SK-N-SH treated with all-trans-retinoic acid at 6 μM for 48 hours (cell line): ENCODE measurements around the gene PRR23A.

Experiments
- ATAC-seq: fragments of 200-7000 bp; cut with Tn5 transposase; 3 replicates; pipeline ENCODE4 v1.9.1; 2020; ENCODE audit warnings: mild to moderate bottlenecking, moderate library complexity
- ARNTL ChIP-seq: fragments of 450-650 bp; formaldehyde crosslinking; IDR thresholded peaks from 2 replicates; pipeline ENCODE4 v1.5.0; 2020; ENCODE audit warnings: low read depth, mild to moderate bottlenecking, moderate library complexity, borderline replicate concordance
- BACH2 ChIP-seq: fragments of 250-450 bp; sonication (Bioruptor Pico); IDR thresholded peaks from 2 replicates; pipeline ENCODE4 v1.9.0; 2021; ENCODE audit warnings: mild to moderate bottlenecking, borderline replicate concordance
- CSDC2 ChIP-seq: fragments of 250-450 bp; sonication (Bioruptor Pico); IDR thresholded peaks from 2 replicates; pipeline ENCODE4 v1.5.0; 2020; ENCODE audit warnings: mild to moderate bottlenecking, moderate library complexity
- CSRNP3 ChIP-seq: fragments of 250-450 bp; sonication (Bioruptor Pico); IDR thresholded peaks from 2 replicates; pipeline ENCODE4 v1.5.1; 2021; ENCODE audit warnings: mild to moderate bottlenecking, moderate library complexity
- ESRRG ChIP-seq: fragments of 250-450 bp; sonication (Bioruptor Pico); IDR thresholded peaks from 2 replicates; pipeline ENCODE4 v1.6.1; 2021; ENCODE audit warnings: mild to moderate bottlenecking
- GLIS3 ChIP-seq: fragments of 250-450 bp; sonication (Bioruptor Pico); IDR thresholded peaks from 2 replicates; pipeline ENCODE4 v1.5.0; 2020; ENCODE audit warnings: mild to moderate bottlenecking, moderate library complexity
- ISL1 ChIP-seq: fragments of 250-450 bp; sonication (Bioruptor Pico); IDR thresholded peaks from 2 replicates; pipeline ENCODE4 v2.1.2; 2022; ENCODE audit warnings: mild to moderate bottlenecking, moderate library complexity
- PATZ1 ChIP-seq: fragments of 250-450 bp; sonication (Bioruptor Pico); IDR thresholded peaks from 2 replicates; pipeline ENCODE4 v1.8.0; 2020; ENCODE audit warnings: mild to moderate bottlenecking, moderate library complexity, borderline replicate concordance
- PPARA ChIP-seq: fragments of 250-450 bp; sonication (Bioruptor Pico); IDR thresholded peaks from 2 replicates; pipeline ENCODE4 v1.5.0; 2020; ENCODE audit warnings: mild to moderate bottlenecking, borderline replicate concordance
- RARB ChIP-seq: fragments of 250-450 bp; sonication (Bioruptor Pico); IDR thresholded peaks from 2 replicates; pipeline ENCODE4 v1.8.0; 2021; ENCODE audit warnings: mild to moderate bottlenecking, moderate library complexity
- SNAI2 ChIP-seq: fragments of 250-450 bp; sonication (Bioruptor Pico); IDR thresholded peaks from 2 replicates; pipeline ENCODE4 v1.5.0; 2020; ENCODE audit warnings: mild to moderate bottlenecking, moderate library complexity
- TCF4 ChIP-seq: fragments of 250-450 bp; sonication (Bioruptor Pico); IDR thresholded peaks from 2 replicates; pipeline ENCODE4 v1.8.0; 2021; ENCODE audit warnings: mild to moderate bottlenecking, moderate library complexity, borderline replicate concordance
- TOX ChIP-seq: fragments of 250-450 bp; sonication (Bioruptor Pico); IDR thresholded peaks from 2 replicates; pipeline ENCODE4 v1.8.0; 2021; ENCODE audit warnings: mild to moderate bottlenecking, moderate library complexity, borderline replicate concordance
- ZC3H10 ChIP-seq: fragments of 250-450 bp; sonication (Bioruptor Pico); IDR thresholded peaks from 2 replicates; pipeline ENCODE4 v1.5.1; 2021; ENCODE audit warnings: mild to moderate bottlenecking, moderate library complexity
- ZFP30 ChIP-seq: fragments of 450-650 bp; formaldehyde crosslinking; IDR thresholded peaks from 2 replicates; pipeline ENCODE4 v1.5.0; 2022; ENCODE audit warnings: mild to moderate bottlenecking, moderate library complexity
- ZNF565 ChIP-seq: fragments of 450-650 bp; formaldehyde crosslinking; conservative IDR thresholded peaks from 2 replicates; pipeline ENCODE4 v1.5.0; 2020; ENCODE audit warnings: low read depth, mild to moderate bottlenecking, moderate library complexity
- ZNF70 ChIP-seq: fragments of 450-650 bp; formaldehyde crosslinking; IDR thresholded peaks from 2 replicates; pipeline ENCODE4 v1.5.0; 2020; ENCODE audit warnings: mild to moderate bottlenecking, moderate library complexity
- ZNF8 ChIP-seq: fragments of 450-650 bp; formaldehyde crosslinking; IDR thresholded peaks from 2 replicates; pipeline ENCODE4 v1.5.0; 2020; ENCODE audit warnings: mild to moderate bottlenecking, moderate library complexity
- TF ChIP-seq, protein P1 (sequence below): fragments of 250-450 bp; sonication (Bioruptor Pico); IDR thresholded peaks from 2 replicates; pipeline ENCODE4 v1.5.1; 2020; ENCODE audit warnings: low read depth, mild to moderate bottlenecking, moderate library complexity
- TF ChIP-seq, protein P2 (sequence below): fragments of 250-450 bp; sonication (Bioruptor Pico); IDR thresholded peaks from 2 replicates; pipeline ENCODE4 v1.5.0; 2020; ENCODE audit warnings: mild to moderate bottlenecking, moderate library complexity
- TF ChIP-seq, protein P3 (sequence below): fragments of 250-450 bp; sonication (Bioruptor Pico); IDR thresholded peaks from 2 replicates; pipeline ENCODE4 v1.8.0; 2021; ENCODE audit warnings: low read depth, mild to moderate bottlenecking, moderate library complexity, borderline replicate concordance

The PRR23A gene

DNA sequence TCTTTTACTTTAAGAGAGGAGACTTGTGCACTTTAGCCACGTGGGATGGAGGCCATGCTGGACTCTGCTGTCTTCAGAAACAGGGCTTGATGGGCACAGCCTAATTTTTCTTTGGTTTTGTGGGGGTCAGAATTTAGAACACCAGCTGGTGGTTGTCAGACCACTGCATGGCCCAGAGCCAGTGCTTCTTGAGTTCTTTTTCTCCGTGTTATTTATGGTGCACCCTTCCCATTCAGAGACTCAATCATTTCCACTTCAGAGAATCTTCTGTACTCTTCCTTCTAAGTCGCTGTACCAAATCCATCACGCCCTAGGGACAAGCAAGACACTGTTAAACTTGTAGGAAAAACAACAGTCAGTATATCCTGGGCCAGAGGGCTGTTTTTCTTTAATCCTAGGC lies 20.1 kb downstream of the PRR23A start (continued):
- TF ChIP-seq, protein P1, sequence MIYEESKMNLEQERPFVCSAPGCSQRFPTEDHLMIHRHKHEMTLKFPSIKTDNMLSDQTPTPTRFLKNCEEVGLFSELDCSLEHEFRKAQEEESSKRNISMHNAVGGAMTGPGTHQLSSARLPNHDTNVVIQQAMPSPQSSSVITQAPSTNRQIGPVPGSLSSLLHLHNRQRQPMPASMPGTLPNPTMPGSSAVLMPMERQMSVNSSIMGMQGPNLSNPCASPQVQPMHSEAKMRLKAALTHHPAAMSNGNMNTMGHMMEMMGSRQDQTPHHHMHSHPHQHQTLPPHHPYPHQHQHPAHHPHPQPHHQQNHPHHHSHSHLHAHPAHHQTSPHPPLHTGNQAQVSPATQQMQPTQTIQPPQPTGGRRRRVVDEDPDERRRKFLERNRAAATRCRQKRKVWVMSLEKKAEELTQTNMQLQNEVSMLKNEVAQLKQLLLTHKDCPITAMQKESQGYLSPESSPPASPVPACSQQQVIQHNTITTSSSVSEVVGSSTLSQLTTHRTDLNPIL (CRISPR knock-in tag) = no peak
- TF ChIP-seq RARB (CRISPR knock-in tag) (no peak), ARNTL (CRISPR knock-in tag) (no peak), ISL1 (CRISPR knock-in tag) (no peak), GLIS3 (CRISPR knock-in tag) (no peak), SNAI2 (CRISPR knock-in tag) (no peak), ESRRG (CRISPR knock-in tag) (no peak), ZNF8 (CRISPR knock-in tag) (no peak), PPARA (no peak), TCF4 (CRISPR knock-in tag) (no peak), TOX (CRISPR knock-in tag) (no peak)
- TF ChIP-seq, all 23 proteins: peak for 0

DNA sequence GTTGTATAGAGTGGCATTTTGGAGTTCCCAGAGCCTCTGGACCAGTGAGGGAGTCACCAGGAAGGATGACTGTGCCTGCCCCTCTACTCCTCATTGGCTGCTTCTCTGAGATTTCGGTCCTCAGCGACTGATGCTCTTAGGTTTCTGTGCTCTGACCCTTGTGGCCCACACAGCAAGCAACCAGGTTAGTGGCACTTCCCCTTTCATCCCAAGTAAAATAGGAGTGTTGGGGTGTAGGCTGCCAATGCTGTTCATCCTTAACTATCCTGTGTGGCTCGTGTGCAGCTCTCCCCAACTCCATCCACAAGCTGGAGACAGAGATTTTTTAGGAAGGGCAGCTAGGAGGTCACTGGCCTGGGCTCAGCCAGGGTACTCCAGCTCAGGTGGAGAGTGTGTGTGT lies 21.3 kb downstream of the PRR23A start:
- TF ChIP-seq SNAI2 (CRISPR knock-in tag) = no peak
- no peak for TF ChIP-seq ZNF565 (CRISPR knock-in tag)
- TF ChIP-seq, protein P2, sequence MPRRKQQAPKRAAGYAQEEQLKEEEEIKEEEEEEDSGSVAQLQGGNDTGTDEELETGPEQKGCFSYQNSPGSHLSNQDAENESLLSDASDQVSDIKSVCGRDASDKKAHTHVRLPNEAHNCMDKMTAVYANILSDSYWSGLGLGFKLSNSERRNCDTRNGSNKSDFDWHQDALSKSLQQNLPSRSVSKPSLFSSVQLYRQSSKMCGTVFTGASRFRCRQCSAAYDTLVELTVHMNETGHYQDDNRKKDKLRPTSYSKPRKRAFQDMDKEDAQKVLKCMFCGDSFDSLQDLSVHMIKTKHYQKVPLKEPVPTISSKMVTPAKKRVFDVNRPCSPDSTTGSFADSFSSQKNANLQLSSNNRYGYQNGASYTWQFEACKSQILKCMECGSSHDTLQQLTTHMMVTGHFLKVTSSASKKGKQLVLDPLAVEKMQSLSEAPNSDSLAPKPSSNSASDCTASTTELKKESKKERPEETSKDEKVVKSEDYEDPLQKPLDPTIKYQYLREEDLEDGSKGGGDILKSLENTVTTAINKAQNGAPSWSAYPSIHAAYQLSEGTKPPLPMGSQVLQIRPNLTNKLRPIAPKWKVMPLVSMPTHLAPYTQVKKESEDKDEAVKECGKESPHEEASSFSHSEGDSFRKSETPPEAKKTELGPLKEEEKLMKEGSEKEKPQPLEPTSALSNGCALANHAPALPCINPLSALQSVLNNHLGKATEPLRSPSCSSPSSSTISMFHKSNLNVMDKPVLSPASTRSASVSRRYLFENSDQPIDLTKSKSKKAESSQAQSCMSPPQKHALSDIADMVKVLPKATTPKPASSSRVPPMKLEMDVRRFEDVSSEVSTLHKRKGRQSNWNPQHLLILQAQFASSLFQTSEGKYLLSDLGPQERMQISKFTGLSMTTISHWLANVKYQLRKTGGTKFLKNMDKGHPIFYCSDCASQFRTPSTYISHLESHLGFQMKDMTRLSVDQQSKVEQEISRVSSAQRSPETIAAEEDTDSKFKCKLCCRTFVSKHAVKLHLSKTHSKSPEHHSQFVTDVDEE = no peak
- no peak for TF ChIP-seq PPARA
- TF ChIP-seq, protein P3, sequence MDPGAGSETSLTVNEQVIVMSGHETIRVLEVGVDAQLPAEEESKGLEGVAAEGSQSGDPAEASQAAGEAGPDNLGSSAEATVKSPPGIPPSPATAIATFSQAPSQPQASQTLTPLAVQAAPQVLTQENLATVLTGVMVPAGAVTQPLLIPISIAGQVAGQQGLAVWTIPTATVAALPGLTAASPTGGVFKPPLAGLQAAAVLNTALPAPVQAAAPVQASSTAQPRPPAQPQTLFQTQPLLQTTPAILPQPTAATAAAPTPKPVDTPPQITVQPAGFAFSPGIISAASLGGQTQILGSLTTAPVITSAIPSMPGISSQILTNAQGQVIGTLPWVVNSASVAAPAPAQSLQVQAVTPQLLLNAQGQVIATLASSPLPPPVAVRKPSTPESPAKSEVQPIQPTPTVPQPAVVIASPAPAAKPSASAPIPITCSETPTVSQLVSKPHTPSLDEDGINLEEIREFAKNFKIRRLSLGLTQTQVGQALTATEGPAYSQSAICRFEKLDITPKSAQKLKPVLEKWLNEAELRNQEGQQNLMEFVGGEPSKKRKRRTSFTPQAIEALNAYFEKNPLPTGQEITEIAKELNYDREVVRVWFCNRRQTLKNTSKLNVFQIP (CRISPR knock-in tag) = no peak
- no peak for TF ChIP-seq TCF4 (CRISPR knock-in tag)
- TF ChIP-seq ZC3H10 = no peak
- no peak for TF ChIP-seq RARB (CRISPR knock-in tag)
- no peak for TF ChIP-seq BACH2 (CRISPR knock-in tag)
- no peak for TF ChIP-seq ZNF70
- no peak for TF ChIP-seq ZFP30 (CRISPR knock-in tag)
- no peak for ATAC-seq

- TF ChIP-seq CSDC2 (CRISPR knock-in tag) (no peak), TCF4 (CRISPR knock-in tag) (no peak), SNAI2 (CRISPR knock-in tag) (no peak), ZNF70 (no peak), ISL1 (CRISPR knock-in tag) (no peak), PATZ1 (CRISPR knock-in tag) (no peak), CSRNP3 (CRISPR knock-in tag) (no peak), ZNF565 (CRISPR knock-in tag) (no peak), ZFP30 (CRISPR knock-in tag) (no peak), ARNTL (CRISPR knock-in tag) (no peak), ESRRG (CRISPR knock-in tag) (no peak), GLIS3 (CRISPR knock-in tag) (no peak)
- TF ChIP-seq, protein P2 = no peak
- no peak for ATAC-seq
These were observed 30.0 kb downstream of the PRR23A start for GRCh38 chr3:138976047-138976446.
